Endothelial cell of umbilical vein (primary cell): ENCODE data around the gene IPO5. TPM values are rescaled to one million over a fixed set of nuclear protein-coding genes. Genes with fewer than 3 reads are reported as not detected.

Experiments used
- BruUV-seq: library from RNA; stranded (reverse); fragments of 400-500 nt; replicated peaks from 2 replicates; lab custom pipeline; 2021; lab: Mats Ljungman, UMichigan
- CTCF ChIA-PET: fragments of 300-600, 350-600 bp; sonication (Branson Sonifier 250); formaldehyde crosslinking; loops from one replicate; lab custom pipeline; 2021; ENCODE audit warnings: antibody characterized with exemption, inconsistent platforms; lab: Charles Lee
- POLR2A ChIA-PET: fragments of 300-600, 350-600 bp; sonication (Branson Sonifier 250); formaldehyde crosslinking; loops from one replicate; lab custom pipeline; 2021; ENCODE audit warnings: antibody characterized with exemption, inconsistent platforms; lab: Charles Lee
- DNase-seq: peaks from one replicate; pipeline ENCODE4 v3.0.0-alpha.2; 2011; ENCODE audit warnings: low read depth, low spot score
- FAIRE-seq: peaks from 2 replicates; lab custom pipeline; 2011; peaks lifted over from hg19 to GRCh38; lab: Jason Lieb, UNC
- H2AFZ ChIP-seq: 2 replicates; pipeline ENCODE4 v1.6.0; 2012; ENCODE audit warnings: low read depth, low read length, control low read depth, inconsistent platforms
- H3K27ac ChIP-seq: 2 replicates; pipeline ENCODE4 v1.5.1; 2011; ENCODE audit warnings: low read depth, mild to moderate bottlenecking, control low read depth, low read length, moderate library complexity; ENCODE audit not compliant: insufficient read depth
- H3K27me3 ChIP-seq, 2 experiments: 2 replicates each; pipeline versions ENCODE4 v1.6.0 to v1.6.1; 2011; ENCODE audit warnings: low read length in 2 of 2, mixed read lengths in 1 of 2; ENCODE audit not compliant: control insufficient read depth in 2 of 2, insufficient read depth in 2 of 2
- H3K36me3 ChIP-seq, 2 experiments: 2 replicates in 1 of 2; 3 replicates in 1 of 2; pipeline ENCODE4 v1.5.1; 2011; ENCODE audit warnings: low read length in 2 of 2, mild to moderate bottlenecking in 1 of 2, moderate library complexity in 1 of 2; ENCODE audit not compliant: control insufficient read depth in 2 of 2, insufficient read depth in 2 of 2; ENCODE audit errors: extremely low read depth in 1 of 2
- H3K4me1 ChIP-seq: 3 replicates; pipeline ENCODE4 v1.5.1; 2011; ENCODE audit warnings: mild to moderate bottlenecking, low read length; ENCODE audit not compliant: control insufficient read depth, insufficient read depth; ENCODE audit errors: extremely low read depth
- H3K4me2 ChIP-seq: 2 replicates; pipeline ENCODE4 v1.6.1; 2011; ENCODE audit warnings: low read length, control low read depth, mixed read lengths; ENCODE audit not compliant: insufficient read depth
- H3K4me3 ChIP-seq, 3 experiments: fragments of 200-600 bp in 1 of 3; sonication (generic), shearing (Covaris generic) in 1 of 3; replicated peaks in 1 of 3; 2 replicates each; pipeline ENCODE4 v1.5.1; 2011 to 2016; ENCODE audit warnings: control low read depth in 3 of 3, low read length in 3 of 3, mild to moderate bottlenecking in 2 of 3, inconsistent platforms in 1 of 3, low read depth in 1 of 3, moderate library complexity in 1 of 3; ENCODE audit not compliant: insufficient read depth in 1 of 3
- H3K79me2 ChIP-seq: 2 replicates; pipeline ENCODE4 v1.6.0; 2012; ENCODE audit warnings: low read length, inconsistent platforms; ENCODE audit not compliant: control insufficient read depth, insufficient read depth
- H3K9ac ChIP-seq: replicated peaks from 2 replicates; pipeline ENCODE3; 2011; ENCODE audit warnings: low read length, control low read depth; ENCODE audit not compliant: insufficient read depth; ENCODE audit errors: extremely low read depth
- H3K9me1 ChIP-seq: replicated peaks from 3 replicates; pipeline ENCODE4 v1.6.0; 2011; ENCODE audit warnings: mild to moderate bottlenecking, low read length; ENCODE audit not compliant: control insufficient read depth, insufficient read depth; ENCODE audit errors: extremely low read depth
- H3K9me3 ChIP-seq: replicated peaks from 2 replicates; pipeline ENCODE4 v1.5.1; 2012; ENCODE audit warnings: low read length, inconsistent platforms; ENCODE audit not compliant: control insufficient read depth, insufficient read depth
- H4K20me1 ChIP-seq: replicated peaks from 2 replicates; pipeline ENCODE3; 2011; ENCODE audit warnings: mild to moderate bottlenecking, low read length; ENCODE audit not compliant: control insufficient read depth, insufficient read depth; ENCODE audit errors: extremely low read depth
- CTCF ChIP-seq, 2 donors: IDR thresholded peaks; 1 replicate in 1 of 2; 2 replicates in 1 of 2; pipeline ENCODE4 v1.5.1; 2011; ENCODE audit warnings: low read length in 2 of 2, mild to moderate bottlenecking in 2 of 2, moderate library complexity in 2 of 2, control low read depth in 1 of 2, inconsistent platforms in 1 of 2, low read depth in 1 of 2; ENCODE audit not compliant: insufficient read depth in 1 of 2; ENCODE audit errors: extremely low read depth in 1 of 2
- EZH2 ChIP-seq: IDR thresholded peaks from 2 replicates; pipeline ENCODE4 v1.6.1; 2012; ENCODE audit warnings: borderline replicate concordance, low read depth, mild to moderate bottlenecking, moderate library complexity, low read length, inconsistent platforms; ENCODE audit not compliant: severe bottlenecking
- FOS ChIP-seq: IDR thresholded peaks from 2 replicates; pipeline ENCODE4 v1.6.1; 2011; ENCODE audit warnings: mild to moderate bottlenecking, low read length, moderate library complexity, borderline replicate concordance; ENCODE audit not compliant: insufficient read depth
- GATA2 ChIP-seq: IDR thresholded peaks from 2 replicates; pipeline ENCODE4 v1.7.0; 2011; ENCODE audit warnings: low read depth, mild to moderate bottlenecking, moderate library complexity, mixed read lengths, low read length; ENCODE audit not compliant: insufficient read length, insufficient read depth
- JUN ChIP-seq: IDR thresholded peaks from 2 replicates; pipeline ENCODE4 v1.6.1; 2011; ENCODE audit warnings: borderline replicate concordance, low read depth; ENCODE audit not compliant: insufficient read length, insufficient read depth
- MAX ChIP-seq: IDR thresholded peaks from 2 replicates; pipeline ENCODE4 v1.6.1; 2011; ENCODE audit not compliant: insufficient read depth, insufficient read length
- MYC ChIP-seq: IDR thresholded peaks from one replicate; pipeline ENCODE4 v1.6.1; 2011; ENCODE audit warnings: mild to moderate bottlenecking, low read depth, low read length
- POLR2A ChIP-seq: IDR thresholded peaks from 2 replicates; pipeline ENCODE4 v1.6.1; 2012; ENCODE audit warnings: low read depth, mild to moderate bottlenecking, control low read depth, low read length
- POLR2AphosphoS5 ChIP-seq: IDR thresholded peaks from 2 replicates; pipeline ENCODE4 v1.6.1; 2012; ENCODE audit warnings: low read depth, mild to moderate bottlenecking, control low read depth, low read length, moderate library complexity; ENCODE audit not compliant: insufficient read depth
- dilution Hi-C: fragments of 300-500 bp; cut with MboI; formaldehyde crosslinking; loops from one replicate; pipeline ENCODE4 v1.15.0; 2019; ENCODE audit warnings: low sequenced_read_pairs; ENCODE audit not compliant: extremely low pct_ligation_motif_present
- intact Hi-C: fragments of 100-400 bp; cut with micrococcal nuclease; formaldehyde crosslinking; loops from one replicate; pipeline ENCODE4 v1.10.0; 2022
- polyA plus RNA-seq, 4 experiments: library from polyadenylated mRNA; depleted of rRNA in 3 of 4; stranded (reverse) in 3 of 4; unstranded in 1 of 4; fragments of >200 nt; gene quantifications; 2 replicates each; pipeline versions ENCODE4 v1.2.1 to v1.2.3, GENCODE V29; 2011 to 2012; ENCODE audit warnings: missing spikeins in 1 of 4
- total RNA-seq: library from RNA; stranded (reverse); gene quantifications from 2 replicates; pipeline ENCODE4 v1.2.3, GENCODE V29; 2021

The IPO5 gene
- total and polyA plus RNA-seq, 2 donors (not counting 3 experiments of a cell fraction or from before 2014, with no cell fraction given): 50.4 to 183 TPM

GRCh38 chr13:97945792-97946419 lies 7.6 kb upstream of the IPO5 start:
- Histone ChIP-seq H2AFZ (no peak overlapping the region), H3K4me1 (no peaks in the 10 kb centered on the region), H4K20me1 (no peaks in the 10 kb centered on the region), H3K4me2 (no peak overlapping the region), H3K9me3 (no peaks in the 10 kb centered on the region), H3K27me3 (no peaks in the 10 kb centered on the region), H3K4me3 (no peak overlapping the region), H3K9me1 (no peaks in the 10 kb centered on the region), H3K36me3 (no peaks in the 10 kb centered on the region), H3K9ac (no peak overlapping the region), H3K79me2 (no peaks in the 10 kb centered on the region), H3K27ac (no peak overlapping the region)
- POLR2A ChIA-PET: no interaction called here
- DNase-seq (no peak), FAIRE-seq (no peak)
- CTCF ChIA-PET: no interaction called here
- intact Hi-C loops: no loop called here
- TF ChIP-seq JUN (no peak), MAX (no peak), MYC (no peak), CTCF (IDR thresholded peaks at IDR 0.05; ENCODE audit: extremely low read depth in 1 of 2, insufficient read depth in 1 of 2, low read depth in 1 of 2, low read length in 2 of 2) (no peak), EZH2 (no peak), POLR2AphosphoS5 (no peak), GATA2 (no peak), FOS (no peak), POLR2A (no peak)
- dilution Hi-C loops: no loop called here
- BruUV-seq: no TSS peak
